OCI-LY3 (cell line): ENCODE results near the gene WFS1.

ENCODE experiments used
- EZH2phosphoT487 ChIP-seq: fragments of 200-600 bp; shearing (Covaris generic); IDR thresholded peaks from 2 replicates; pipeline ENCODE4 v1.6.1; 2018; ENCODE audit warnings: antibody characterized with exemption, mixed run types, low read depth
- TF ChIP-seq, protein P1 (sequence below): fragments of 200-600, 300-600 bp; sonication (generic); IDR thresholded peaks from 2 replicates; pipeline ENCODE4 v1.5.1; 2014; ENCODE audit warnings: antibody characterized with exemption, low read length, low read depth

DNA sequence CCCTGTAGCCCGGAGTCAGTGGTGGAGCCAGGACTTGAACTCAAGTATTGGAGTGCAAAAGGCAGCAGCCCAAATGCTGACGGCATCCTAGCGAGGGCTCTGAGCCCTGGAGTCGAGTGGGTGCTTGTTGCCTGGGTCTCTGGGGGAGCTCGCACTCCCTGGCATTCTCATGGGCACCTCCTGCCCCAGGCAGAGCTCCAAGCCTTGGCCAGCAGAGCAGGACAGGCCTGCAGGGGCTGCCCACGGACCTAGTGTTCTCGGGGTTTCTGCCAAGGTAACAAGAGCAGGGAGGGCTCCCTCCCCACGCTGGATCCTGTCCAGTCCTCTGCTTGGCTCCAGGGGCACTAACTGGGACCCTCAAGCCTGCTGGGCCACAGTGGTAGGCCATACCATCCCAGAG lies 17.6 kb upstream of the WFS1 start:
- TF ChIP-seq, protein P1, sequence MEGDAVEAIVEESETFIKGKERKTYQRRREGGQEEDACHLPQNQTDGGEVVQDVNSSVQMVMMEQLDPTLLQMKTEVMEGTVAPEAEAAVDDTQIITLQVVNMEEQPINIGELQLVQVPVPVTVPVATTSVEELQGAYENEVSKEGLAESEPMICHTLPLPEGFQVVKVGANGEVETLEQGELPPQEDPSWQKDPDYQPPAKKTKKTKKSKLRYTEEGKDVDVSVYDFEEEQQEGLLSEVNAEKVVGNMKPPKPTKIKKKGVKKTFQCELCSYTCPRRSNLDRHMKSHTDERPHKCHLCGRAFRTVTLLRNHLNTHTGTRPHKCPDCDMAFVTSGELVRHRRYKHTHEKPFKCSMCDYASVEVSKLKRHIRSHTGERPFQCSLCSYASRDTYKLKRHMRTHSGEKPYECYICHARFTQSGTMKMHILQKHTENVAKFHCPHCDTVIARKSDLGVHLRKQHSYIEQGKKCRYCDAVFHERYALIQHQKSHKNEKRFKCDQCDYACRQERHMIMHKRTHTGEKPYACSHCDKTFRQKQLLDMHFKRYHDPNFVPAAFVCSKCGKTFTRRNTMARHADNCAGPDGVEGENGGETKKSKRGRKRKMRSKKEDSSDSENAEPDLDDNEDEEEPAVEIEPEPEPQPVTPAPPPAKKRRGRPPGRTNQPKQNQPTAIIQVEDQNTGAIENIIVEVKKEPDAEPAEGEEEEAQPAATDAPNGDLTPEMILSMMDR, result no peak
- TF ChIP-seq EZH2phosphoT487, result no peak
